Choroid plexus epithelial cell (primary cell): Measurements from ENCODE around the gene NACA.
A peak's percentile ranks its signal among the peaks of the same experiment; 100 is the strongest.

Source experiments
- DNase-seq: peaks from one replicate; pipeline ENCODE4 v3.0.0-alpha.2; 2010; ENCODE audit warnings: low read depth
- H3K4me3 ChIP-seq: 2 replicates; pipeline ENCODE4 v1.5.1; 2011; ENCODE audit warnings: low read depth, mild to moderate bottlenecking, control low read depth, low read length, moderate library complexity
- TF ChIP-seq, protein P1 (sequence below): conservative IDR thresholded peaks from 2 replicates; pipeline ENCODE4 v1.5.1; 2011; ENCODE audit warnings: low read depth, mild to moderate bottlenecking, control low read depth, inconsistent platforms, low read length, moderate library complexity

NACA gene

DNA sequence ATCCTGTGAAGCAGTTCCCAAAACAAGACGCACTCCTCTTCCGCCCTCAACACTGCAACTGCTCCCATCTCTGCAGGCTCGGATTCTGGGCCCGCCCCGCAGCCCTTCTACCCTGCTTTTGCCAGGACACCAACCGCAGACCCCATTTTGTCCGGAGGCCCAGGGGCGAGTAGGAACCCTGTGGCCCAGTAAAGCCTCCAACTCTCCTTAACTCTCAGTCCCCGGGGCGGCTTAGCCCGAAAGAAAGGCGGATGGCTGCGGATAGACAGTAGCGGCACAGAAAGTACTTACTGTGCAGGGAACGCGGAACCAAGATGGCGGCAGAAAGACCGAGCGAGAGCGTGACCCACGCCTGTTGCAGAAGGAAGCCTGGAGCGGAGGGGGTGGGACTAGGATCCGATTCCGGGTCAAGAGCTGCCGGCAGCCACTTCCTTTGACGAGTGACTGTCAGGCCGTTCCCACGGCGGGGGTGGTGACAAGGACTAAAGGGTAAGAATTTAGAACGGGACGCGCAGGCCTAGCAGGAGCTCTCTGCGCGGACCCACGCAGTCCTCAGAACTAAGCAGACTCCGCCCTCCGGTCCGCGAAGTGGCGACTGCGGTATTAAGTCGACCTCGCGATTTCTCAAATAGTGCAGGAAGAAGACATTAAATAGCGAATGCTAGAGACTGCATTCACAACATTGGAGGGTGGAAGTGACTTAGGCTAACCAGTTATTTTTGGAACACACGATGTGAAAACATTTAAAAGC is at the start of gene NACA:
TSS of gene NACA (minus strand) at position 328 of the 751 bp plus-strand sequence. CDS start 778 bp downstream, outside the sequence.
- TF ChIP-seq, protein P1, sequence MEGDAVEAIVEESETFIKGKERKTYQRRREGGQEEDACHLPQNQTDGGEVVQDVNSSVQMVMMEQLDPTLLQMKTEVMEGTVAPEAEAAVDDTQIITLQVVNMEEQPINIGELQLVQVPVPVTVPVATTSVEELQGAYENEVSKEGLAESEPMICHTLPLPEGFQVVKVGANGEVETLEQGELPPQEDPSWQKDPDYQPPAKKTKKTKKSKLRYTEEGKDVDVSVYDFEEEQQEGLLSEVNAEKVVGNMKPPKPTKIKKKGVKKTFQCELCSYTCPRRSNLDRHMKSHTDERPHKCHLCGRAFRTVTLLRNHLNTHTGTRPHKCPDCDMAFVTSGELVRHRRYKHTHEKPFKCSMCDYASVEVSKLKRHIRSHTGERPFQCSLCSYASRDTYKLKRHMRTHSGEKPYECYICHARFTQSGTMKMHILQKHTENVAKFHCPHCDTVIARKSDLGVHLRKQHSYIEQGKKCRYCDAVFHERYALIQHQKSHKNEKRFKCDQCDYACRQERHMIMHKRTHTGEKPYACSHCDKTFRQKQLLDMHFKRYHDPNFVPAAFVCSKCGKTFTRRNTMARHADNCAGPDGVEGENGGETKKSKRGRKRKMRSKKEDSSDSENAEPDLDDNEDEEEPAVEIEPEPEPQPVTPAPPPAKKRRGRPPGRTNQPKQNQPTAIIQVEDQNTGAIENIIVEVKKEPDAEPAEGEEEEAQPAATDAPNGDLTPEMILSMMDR = no peak
- peak within 1 kb of the TSS; percentile 99 for H3K4me3 ChIP-seq

DNA sequence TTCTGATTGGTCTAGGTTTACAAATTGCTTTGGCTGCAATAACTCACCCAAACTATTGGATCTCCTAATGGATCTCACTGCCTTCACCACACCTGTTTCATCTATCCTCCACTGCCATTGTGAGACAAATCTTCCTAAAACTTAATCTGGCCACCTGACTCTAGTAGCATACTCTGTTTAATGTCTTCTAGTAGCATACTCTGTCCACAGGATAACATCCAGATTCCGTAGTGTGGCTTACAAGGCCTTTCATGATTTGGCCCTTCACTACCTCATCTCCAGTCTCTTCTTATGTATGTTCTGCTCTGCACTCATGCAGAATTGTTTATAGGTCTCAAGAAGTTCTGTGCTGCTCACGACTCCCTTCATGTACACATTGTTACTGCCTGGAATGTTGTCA is 48.0 kb upstream of the NACA start:
- H3K4me3 ChIP-seq = no peak overlapping the region
- DNase-seq = no peak
- TF ChIP-seq, protein P1 = no peak

More for the DNA sequence above, at the start of gene NACA:
- peak; percentile 99 for DNase-seq

DNA sequence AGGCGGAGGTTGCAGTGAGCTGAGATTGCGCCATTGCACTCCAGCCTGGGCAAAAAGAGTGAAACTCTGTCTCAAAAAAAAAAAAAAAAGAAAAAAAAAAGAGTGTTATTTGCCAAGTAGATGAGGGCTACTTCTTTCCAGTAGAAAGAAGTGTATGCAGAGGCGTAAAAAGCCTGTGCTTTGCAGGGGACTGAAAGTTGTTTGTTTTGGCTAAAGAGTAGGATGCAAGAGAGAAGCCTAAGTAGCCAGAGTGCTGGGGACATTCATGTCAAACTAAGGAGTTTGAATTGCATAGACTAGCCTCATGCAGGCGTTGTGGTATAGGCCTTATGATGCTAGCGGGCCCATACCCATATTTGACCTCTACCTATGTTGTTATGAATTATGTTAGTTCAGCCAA is 47.5 kb upstream of the NACA start:
- no peak overlapping the region for H3K4me3 ChIP-seq
- no peak for DNase-seq
- TF ChIP-seq, protein P1 = no peak

DNA sequence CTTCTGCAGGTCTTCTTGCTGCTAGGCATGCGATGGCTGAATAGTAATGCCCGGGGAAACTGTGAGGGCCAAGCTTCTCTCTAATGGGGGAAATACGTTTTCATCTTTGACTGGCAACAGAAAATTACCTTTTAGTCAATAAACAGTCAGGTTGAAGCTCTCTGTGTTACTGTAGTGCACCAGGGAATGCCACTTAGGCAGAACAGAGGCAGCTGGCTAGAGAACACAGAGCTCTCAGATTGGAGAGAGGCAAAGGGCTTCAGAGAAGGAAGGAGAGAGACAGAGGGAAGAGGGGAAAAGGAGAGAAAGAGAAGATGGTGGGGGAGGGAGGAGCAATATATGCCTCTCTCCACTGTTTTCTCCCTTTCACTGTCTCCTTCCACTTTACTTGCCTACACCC is 44.8 kb upstream of the NACA start:
- H3K4me3 ChIP-seq = no peak overlapping the region
- TF ChIP-seq, protein P1 = no peak
- no peak for DNase-seq

DNA sequence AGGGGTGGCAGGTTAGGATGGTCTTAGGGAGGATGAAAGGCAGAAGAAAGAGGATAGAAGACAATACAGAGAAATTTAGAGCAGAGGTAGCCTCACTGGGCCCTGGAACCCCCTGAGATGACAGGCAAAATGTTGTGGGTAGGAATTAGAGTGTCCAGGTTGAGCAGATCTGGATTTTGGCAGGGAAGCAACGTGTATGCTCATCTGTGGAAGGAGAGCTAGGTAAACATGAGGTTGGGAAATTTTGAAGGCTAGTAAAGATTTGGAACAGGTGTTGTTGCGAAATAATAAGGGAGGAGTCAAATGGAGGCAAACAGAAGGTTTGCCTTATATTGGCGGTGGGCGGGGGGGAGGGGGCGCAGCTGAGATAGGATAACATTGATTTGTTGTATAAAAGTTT is 43.3 kb upstream of the NACA start:
- H3K4me3 ChIP-seq = no peak overlapping the region
- TF ChIP-seq, protein P1 = no peak
- no peak for DNase-seq

DNA sequence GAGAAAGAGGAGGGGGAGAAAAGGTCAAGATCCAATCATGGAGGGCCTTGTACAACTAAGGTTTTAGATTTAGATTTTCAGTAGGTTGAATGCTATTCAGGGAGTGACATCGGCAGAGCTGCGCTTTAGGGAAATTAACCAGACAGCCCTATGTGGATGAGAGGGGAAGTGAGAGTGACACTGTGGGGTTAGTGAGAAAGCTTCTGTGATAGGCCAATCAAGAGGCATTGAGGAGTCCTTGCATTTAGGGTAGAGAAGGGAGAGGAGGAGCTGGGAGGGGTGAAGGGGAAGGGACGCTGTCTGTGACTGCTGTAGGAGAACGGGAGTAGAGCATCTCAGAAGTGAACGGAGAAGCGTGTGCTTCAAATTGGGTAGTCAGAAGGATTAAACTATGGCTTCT is 41.4 kb upstream of the NACA start:
- TF ChIP-seq, protein P1 = no peak
- DNase-seq = no peak
- H3K4me3 ChIP-seq = no peak overlapping the region
